Esophagus muscularis mucosa (tissue), 4 donors: ENCODE results near the gene TRIM52. TPM values are rescaled to one million over a fixed set of nuclear protein-coding genes. Genes with fewer than 3 reads are reported as not detected.

Source experiments
- DNase-seq: peaks from one replicate; pipeline ENCODE4 v3.0.0-alpha.2; 2017; ENCODE audit errors: extremely low spot score
- H3K27ac ChIP-seq, 4 donors: fragments of 200-600 bp; sonication (generic); replicated peaks in 1 of 4; 1 replicate in 3 of 4; 2 replicates in 1 of 4; pipeline ENCODE4 v1.5.1; 2016 to 2019; ENCODE audit warnings: mild to moderate bottlenecking in 1 of 4
- H3K27me3 ChIP-seq, 4 donors: fragments of 200-600 bp; sonication (generic); one replicate each; pipeline versions ENCODE4 v1.5.1 to v1.6.0; 2016 to 2019
- H3K36me3 ChIP-seq, 4 donors: fragments of 200-600 bp; sonication (generic); one replicate each; pipeline ENCODE4 v1.5.1; 2016 to 2019
- H3K4me1 ChIP-seq, 4 donors: fragments of 200-600 bp; sonication (generic); one replicate each; pipeline ENCODE4 v1.5.1; 2016 to 2019
- H3K4me3 ChIP-seq, 4 donors: fragments of 200-600 bp; sonication (generic); 1 replicate in 2 of 4; 2 replicates in 2 of 4; pipeline ENCODE4 v1.5.1; 2016 to 2019; ENCODE audit warnings: mild to moderate bottlenecking in 4 of 4, moderate library complexity in 1 of 4
- H3K9me3 ChIP-seq, 4 donors: fragments of 200-600 bp; sonication (generic); 1 replicate in 3 of 4; 2 replicates in 1 of 4; pipeline ENCODE4 v1.5.1; 2016 to 2019
- EP300 ChIP-seq: sonication (generic); formaldehyde crosslinking; IDR thresholded peaks from one replicate; pipeline ENCODE4 v1.6.1; 2017; ENCODE audit warnings: antibody characterized with exemption
- POLR2A ChIP-seq: fragments of 450-650 bp; IDR thresholded peaks from one replicate; pipeline ENCODE4 v1.6.1; 2017; ENCODE audit warnings: antibody characterized with exemption, moderate library complexity, mild to moderate bottlenecking, low read depth
- POLR2AphosphoS5 ChIP-seq, 2 donors: sonication (generic); formaldehyde crosslinking; IDR thresholded peaks; one replicate each; pipeline ENCODE4 v1.6.1; 2017; ENCODE audit warnings: antibody characterized with exemption in 2 of 2
- WGBS: methylation state at CpG from one replicate; pipeline ENCODE4 v1.1.5; 2018; 5-methylcytosine and 5-hydroxymethylcytosine counted together
- intact Hi-C: fragments of 100-400 bp; cut with DNase I; formaldehyde crosslinking; loops from one replicate; pipeline ENCODE4 v1.15.1; 2023
- total RNA-seq, 4 donors: library from RNA; depleted of rRNA; stranded (reverse); fragments of >200 nt; gene quantifications; one replicate each; pipeline versions ENCODE4 v1.1.0 to v1.2.1, GENCODE V29; 2016
- TF ChIP-seq, protein P1 (sequence below), 3 experiments: fragments of 200-600 bp in 2 of 3; fragments of 450-650 bp in 1 of 3; sonication (generic) in 2 of 3; IDR thresholded peaks; one replicate each; pipeline ENCODE4 v1.5.1; 2017 to 2019; ENCODE audit warnings: antibody characterized with exemption in 3 of 3, mild to moderate bottlenecking in 2 of 3, moderate library complexity in 1 of 3

TRIM52 gene
- total RNA-seq, 4 donors from 2014 or later = 10.3 to 21.9 (median 18.4) TPM

DNA sequence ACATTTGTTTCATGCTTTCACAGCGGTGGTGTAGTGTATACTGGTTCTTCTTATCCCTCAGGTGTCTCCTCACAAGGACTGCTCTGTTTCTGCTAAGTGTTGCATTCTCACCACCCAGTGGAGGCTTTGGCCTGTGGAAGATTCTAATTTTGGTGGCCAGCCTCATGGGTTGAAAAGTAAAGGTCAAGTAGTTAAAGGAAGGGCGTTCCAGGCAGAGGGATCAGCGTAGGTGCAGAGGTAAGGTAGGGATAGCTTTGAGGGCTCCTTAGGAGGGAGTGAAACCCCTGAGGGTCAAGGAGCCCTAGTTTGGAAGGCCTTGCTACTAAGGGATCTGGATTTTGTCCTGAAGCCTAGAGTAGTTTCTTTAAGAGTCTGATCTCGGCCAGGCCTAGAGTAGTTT lies 12.7 kb downstream of the TRIM52 start:
- H3K27ac ChIP-seq = peak overlapping the region; percentile 92 to 97 (median 94)
- H3K36me3 ChIP-seq = peaks cover 4 to 15% (median 9%) of the 10 kb centered on the region in 4 donors
- no peak for TF ChIP-seq POLR2AphosphoS5 (IDR thresholded peaks at IDR 0.05)
- TF ChIP-seq, protein P1, sequence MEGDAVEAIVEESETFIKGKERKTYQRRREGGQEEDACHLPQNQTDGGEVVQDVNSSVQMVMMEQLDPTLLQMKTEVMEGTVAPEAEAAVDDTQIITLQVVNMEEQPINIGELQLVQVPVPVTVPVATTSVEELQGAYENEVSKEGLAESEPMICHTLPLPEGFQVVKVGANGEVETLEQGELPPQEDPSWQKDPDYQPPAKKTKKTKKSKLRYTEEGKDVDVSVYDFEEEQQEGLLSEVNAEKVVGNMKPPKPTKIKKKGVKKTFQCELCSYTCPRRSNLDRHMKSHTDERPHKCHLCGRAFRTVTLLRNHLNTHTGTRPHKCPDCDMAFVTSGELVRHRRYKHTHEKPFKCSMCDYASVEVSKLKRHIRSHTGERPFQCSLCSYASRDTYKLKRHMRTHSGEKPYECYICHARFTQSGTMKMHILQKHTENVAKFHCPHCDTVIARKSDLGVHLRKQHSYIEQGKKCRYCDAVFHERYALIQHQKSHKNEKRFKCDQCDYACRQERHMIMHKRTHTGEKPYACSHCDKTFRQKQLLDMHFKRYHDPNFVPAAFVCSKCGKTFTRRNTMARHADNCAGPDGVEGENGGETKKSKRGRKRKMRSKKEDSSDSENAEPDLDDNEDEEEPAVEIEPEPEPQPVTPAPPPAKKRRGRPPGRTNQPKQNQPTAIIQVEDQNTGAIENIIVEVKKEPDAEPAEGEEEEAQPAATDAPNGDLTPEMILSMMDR (IDR thresholded peaks at IDR 0.05) = no peak
- no peak for TF ChIP-seq EP300
- TF ChIP-seq POLR2A = no peak
- peaks cover 66 to 85% (median 84%) of the 10 kb centered on the region in 4 donors for H3K4me1 ChIP-seq
- peak overlapping the region; percentile 62 to 82 (median 72) for H3K4me3 ChIP-seq
- 80% methylated on average over 4 of the region's 4 CpGs for WGBS
- intact Hi-C loops = no loop called here
- no peak for DNase-seq
- H3K9me3 ChIP-seq = no peaks in the 10 kb centered on the region
- no peaks in the 10 kb centered on the region for H3K27me3 ChIP-seq

DNA sequence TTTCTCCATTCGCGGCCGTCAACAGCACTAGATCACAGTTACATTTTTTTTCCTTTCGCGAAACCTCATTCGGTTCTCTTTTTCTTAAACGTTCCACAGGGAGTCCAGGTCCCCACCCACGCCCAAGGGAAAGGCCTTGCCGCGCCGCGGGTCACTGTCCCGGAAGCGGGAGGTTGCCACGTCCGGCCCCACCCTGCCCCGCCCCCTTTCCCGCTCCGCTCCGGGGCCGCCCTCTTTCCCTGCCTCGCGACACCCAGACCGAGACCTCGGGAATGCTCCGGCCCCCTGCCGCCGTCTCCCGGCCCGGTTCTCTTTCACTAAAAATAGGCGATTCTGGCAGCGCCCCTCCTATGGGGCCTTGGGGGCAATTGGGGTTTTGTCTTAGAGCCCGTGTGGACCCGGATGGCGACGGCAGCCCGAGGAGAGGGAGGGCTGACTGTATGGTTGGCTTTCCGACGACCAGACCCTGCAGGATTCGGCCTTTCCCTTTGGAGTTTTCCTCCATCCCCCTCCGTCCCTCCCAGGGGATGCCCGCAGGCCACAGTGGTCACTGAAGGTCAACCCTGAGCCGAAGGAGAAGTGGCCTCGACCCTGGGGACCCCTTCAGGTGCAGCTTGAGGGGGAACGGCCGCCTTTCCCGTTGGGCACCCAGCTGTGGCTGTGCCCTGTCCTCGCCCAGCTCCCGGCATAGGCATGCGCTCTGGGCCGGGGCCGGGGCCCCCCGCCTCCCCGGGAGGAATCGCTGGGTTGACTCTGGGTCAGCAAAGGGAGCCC lies 14.5 kb downstream of the TRIM52 start:
- H3K9me3 ChIP-seq = no peaks in the 10 kb centered on the region
- no peaks in the 10 kb centered on the region for H3K27me3 ChIP-seq
- TF ChIP-seq, protein P1 (IDR thresholded peaks at IDR 0.05) = peak; percentile 4 to 21 (median 4)
- TF ChIP-seq POLR2AphosphoS5 (IDR thresholded peaks at IDR 0.05) (peak; percentile 89 to 94), POLR2A (no peak)
- H3K4me1 ChIP-seq = peaks cover 66 to 84% (median 82%) of the 10 kb centered on the region in 4 donors
- peak overlapping the region; percentile 62 to 82 (median 72) for H3K4me3 ChIP-seq
- intact Hi-C loops = loop anchor here (1.0 kb wide), 1 partner anchor 23 kb away; the partner anchor contains the start of gene TRIM41
- peaks cover 0 to 19% (median 8%) of the 10 kb centered on the region in 4 donors for H3K36me3 ChIP-seq
- WGBS = under 1% methylated on average over 37 of the region's 55 CpGs
- H3K27ac ChIP-seq = peak overlapping the region; percentile 92 to 97 (median 94)
- peak; percentile 97 for DNase-seq

DNA sequence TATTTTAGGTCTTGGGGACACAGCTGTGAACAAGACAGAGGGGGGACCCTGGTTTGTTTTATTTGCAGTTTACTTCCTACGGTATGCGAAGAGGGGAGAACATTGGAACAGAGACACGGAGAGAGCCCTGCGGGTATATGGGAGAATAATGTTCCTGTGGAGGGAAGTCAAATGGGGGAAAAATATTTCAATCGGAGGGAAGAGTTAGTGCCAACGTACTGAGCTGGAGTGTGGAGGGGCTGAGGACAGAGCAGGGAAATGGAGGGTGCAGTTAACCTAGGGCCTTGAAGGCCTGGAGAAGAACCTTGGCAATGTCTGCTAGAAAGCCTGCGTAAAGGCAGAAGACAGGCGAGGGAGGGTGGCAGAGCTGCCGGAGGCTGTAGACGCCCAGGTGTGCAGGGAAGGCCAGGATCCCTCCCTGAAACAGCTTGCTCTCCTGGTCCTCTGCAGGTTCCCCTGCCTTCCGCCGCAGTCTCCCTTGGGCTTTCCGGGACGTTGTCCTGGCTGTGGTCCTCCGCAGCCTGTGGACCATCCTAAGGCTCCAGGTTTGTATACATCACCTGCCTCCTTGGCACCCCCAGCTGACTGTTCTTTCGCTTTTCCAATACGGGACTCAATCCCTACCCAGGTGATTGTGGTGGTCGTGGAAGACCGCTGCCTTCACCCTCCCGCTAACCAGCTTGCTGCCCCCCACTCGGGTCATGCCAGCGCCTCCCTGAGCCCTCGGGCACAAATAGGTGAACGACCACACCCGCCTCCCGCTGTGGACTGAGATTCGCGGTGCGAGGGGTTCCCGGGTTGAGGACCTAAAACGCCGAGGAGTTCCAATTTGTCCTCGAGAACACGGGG lies 15.3 kb downstream of the TRIM52 start:
- no peak for TF ChIP-seq EP300
- no peak for TF ChIP-seq POLR2AphosphoS5 (IDR thresholded peaks at IDR 0.05)
- TF ChIP-seq, protein P1 (IDR thresholded peaks at IDR 0.05) = peak in 1 of 3 experiments; percentile 1
- no peak for TF ChIP-seq POLR2A
- H3K27me3 ChIP-seq = no peaks in the 10 kb centered on the region
- no peaks in the 10 kb centered on the region for H3K9me3 ChIP-seq
- H3K27ac ChIP-seq = peak overlapping the region; percentile 92 to 97 (median 94)
- peaks cover 4 to 19% (median 17%) of the 10 kb centered on the region in 4 donors for H3K36me3 ChIP-seq
- 41% methylated on average over 27 of the region's 34 CpGs for WGBS
- intact Hi-C loops = no loop called here
- DNase-seq = no peak
- peaks cover 67 to 84% (median 82%) of the 10 kb centered on the region in 4 donors for H3K4me1 ChIP-seq
- peak overlapping the region; percentile 62 to 82 (median 72) for H3K4me3 ChIP-seq

GRCh38 chr5:181243564-181244343 lies 17.2 kb downstream of the TRIM52 start, which contains the start of gene RACK1:
Gene RACK1 (minus strand): TSS chr5:181243906. CDS start chr5:181243800, 106 bp downstream.
- Histone ChIP-seq H3K4me1 (peaks cover 50 to 83% (median 75%) of the 10 kb centered on the region in 4 donors), H3K9me3 (no peaks in the 10 kb centered on the region), H3K4me3 (peak within 1 kb of the TSS; percentile 73 to 81 (median 74)), H3K36me3 (peaks cover 23 to 36% (median 36%) of the 10 kb centered on the region in 4 donors), H3K27me3 (no peaks in the 10 kb centered on the region), H3K27ac (peak within 1 kb of the TSS; percentile 92 to 97 (median 94))
- WGBS = under 1% methylated on average over 39 of the region's 50 CpGs
- DNase-seq = peak; percentile 98
- intact Hi-C loops = loop anchor here (2.0 kb wide), 1 partner anchor 19 kb away; no protein-coding TSS in a partner anchor
- TF ChIP-seq, protein P1 (IDR thresholded peaks at IDR 0.05) = no peak
- TF ChIP-seq POLR2A = peak; percentile 90
- TF ChIP-seq POLR2AphosphoS5 (IDR thresholded peaks at IDR 0.05) = peak; percentile 71 to 88
